MM.1S (cell line): ENCODE data around the gene ARHGAP30.

Experiments used
- DNase-seq: peaks from one replicate; pipeline ENCODE4 v3.0.0-alpha.2; 2015
- H2AFZ ChIP-seq: fragments of 300-600 bp; sonication (generic); 2 replicates; pipeline ENCODE4 v1.6.0; 2016; ENCODE audit warnings: antibody characterized with exemption, low read length
- H3F3A ChIP-seq: fragments of 300-600 bp; sonication (generic); 2 replicates; pipeline ENCODE4 v1.6.1; 2016; ENCODE audit warnings: mild to moderate bottlenecking, antibody characterized with exemption, low read length, moderate library complexity, mixed read lengths; ENCODE audit not compliant: insufficient read depth
- H3K27ac ChIP-seq: fragments of 300-600 bp; sonication (generic); 2 replicates; pipeline ENCODE4 v1.5.1; 2016; ENCODE audit warnings: mild to moderate bottlenecking, low read length
- H3K27me3 ChIP-seq: fragments of 300-600 bp; sonication (generic); replicated peaks from 2 replicates; pipeline ENCODE4 v1.6.0; 2016; ENCODE audit warnings: low read length; ENCODE audit not compliant: insufficient read depth
- H3K36me3 ChIP-seq: fragments of 300-600 bp; sonication (generic); replicated peaks from 2 replicates; pipeline ENCODE4 v1.6.1; 2016; ENCODE audit warnings: mild to moderate bottlenecking, low read length, mixed read lengths; ENCODE audit not compliant: insufficient read depth
- H3K4me1 ChIP-seq: fragments of 300-600 bp; sonication (generic); 2 replicates; pipeline ENCODE4 v1.6.1; 2016; ENCODE audit warnings: low read length, mixed read lengths
- H3K4me2 ChIP-seq: fragments of 300-600 bp; sonication (generic); 2 replicates; pipeline ENCODE4 v1.6.0; 2016; ENCODE audit warnings: low read depth, low read length
- H3K4me3 ChIP-seq: fragments of 300-600 bp; sonication (generic); 2 replicates; pipeline ENCODE4 v1.5.1; 2016; ENCODE audit warnings: low read length, mixed read lengths
- H3K79me2 ChIP-seq: fragments of 300-600 bp; sonication (generic); 2 replicates; pipeline ENCODE4 v1.6.1; 2016; ENCODE audit warnings: mixed run types, low read length, mixed read lengths
- H3K9ac ChIP-seq: fragments of 300-600 bp; sonication (generic); 2 replicates; pipeline ENCODE4 v1.6.1; 2016; ENCODE audit warnings: low read length, mixed read lengths
- H3K9me2 ChIP-seq: fragments of 300-600 bp; sonication (generic); replicated peaks from 2 replicates; pipeline ENCODE4 v1.6.1; 2016; ENCODE audit warnings: mild to moderate bottlenecking, low read length, mixed read lengths; ENCODE audit not compliant: insufficient read depth
- H3K9me3 ChIP-seq: fragments of 300-600 bp; sonication (generic); replicated peaks from 2 replicates; pipeline ENCODE4 v1.6.1; 2016; ENCODE audit warnings: mild to moderate bottlenecking, low read length, mixed read lengths; ENCODE audit not compliant: insufficient read depth
- H4K20me1 ChIP-seq: fragments of 300-600 bp; sonication (generic); 2 replicates; pipeline ENCODE4 v1.6.1; 2016; ENCODE audit warnings: mild to moderate bottlenecking, low read length, moderate library complexity, mixed read lengths; ENCODE audit not compliant: insufficient read depth
- EZH2 ChIP-seq: fragments of 300-600 bp; sonication (generic); optimal IDR thresholded peaks from 2 replicates; pipeline ENCODE3; 2017; ENCODE audit warnings: low read depth, mild to moderate bottlenecking, antibody characterized with exemption, low read length, mixed read lengths
- EZH2phosphoT487 ChIP-seq: fragments of 300-600 bp; sonication (generic); IDR thresholded peaks from 2 replicates; pipeline ENCODE4 v1.6.1; 2018; ENCODE audit warnings: antibody characterized with exemption, low read length
- TF ChIP-seq, protein P1 (sequence below): fragments of 300-600 bp; sonication (generic); IDR thresholded peaks from 2 replicates; pipeline ENCODE4 v1.5.1; 2016; ENCODE audit warnings: antibody characterized with exemption, low read length, mixed read lengths

The ARHGAP30 gene

DNA sequence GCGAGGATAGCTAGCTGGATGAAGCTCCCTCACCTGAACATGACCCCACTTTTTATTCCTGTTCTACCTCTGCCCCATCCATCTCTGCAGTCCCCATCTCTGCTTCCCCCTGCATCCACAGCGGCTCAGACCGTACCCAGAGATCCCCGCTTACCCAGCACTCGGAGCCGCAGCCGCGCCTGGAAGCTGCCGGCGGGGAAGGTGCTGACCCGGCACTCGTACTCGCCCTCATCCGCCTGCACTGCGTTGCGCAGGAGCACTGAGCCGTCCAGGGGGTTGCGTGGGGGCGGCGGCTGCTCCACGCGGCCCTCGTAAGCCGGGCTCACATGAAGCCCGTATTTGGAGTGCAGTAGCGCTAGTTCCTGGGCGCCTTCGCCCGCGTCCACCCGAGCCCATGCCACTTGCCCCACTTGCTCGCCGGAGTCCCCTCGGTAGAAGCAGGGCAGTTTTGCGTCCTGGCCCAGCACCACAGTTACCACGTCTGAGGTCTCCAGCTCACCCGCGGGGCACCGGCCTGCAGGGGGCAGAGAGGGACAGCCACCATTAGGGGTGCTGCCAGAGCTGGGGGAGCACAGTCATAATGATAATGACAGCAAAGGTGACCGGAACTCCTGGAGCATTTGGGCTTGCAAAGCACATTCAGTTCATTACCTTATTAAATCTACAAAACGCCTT lies 9.9 kb upstream of the ARHGAP30 start:
- H3F3A ChIP-seq: no peaks in the 10 kb centered on the region
- no peak for DNase-seq
- H4K20me1 ChIP-seq: no peaks in the 10 kb centered on the region
- H3K9ac ChIP-seq: no peak overlapping the region
- no peak overlapping the region for H2AFZ ChIP-seq
- no peaks in the 10 kb centered on the region for H3K9me3 ChIP-seq
- no peaks in the 10 kb centered on the region for H3K79me2 ChIP-seq
- H3K36me3 ChIP-seq: no peaks in the 10 kb centered on the region
- no peaks in the 10 kb centered on the region for H3K27me3 ChIP-seq
- H3K27ac ChIP-seq: no peak overlapping the region
- H3K9me2 ChIP-seq: no peaks in the 10 kb centered on the region
- no peak overlapping the region for H3K4me3 ChIP-seq
- TF ChIP-seq EZH2phosphoT487 (no peak), EZH2 (no peak)
- TF ChIP-seq, protein P1, sequence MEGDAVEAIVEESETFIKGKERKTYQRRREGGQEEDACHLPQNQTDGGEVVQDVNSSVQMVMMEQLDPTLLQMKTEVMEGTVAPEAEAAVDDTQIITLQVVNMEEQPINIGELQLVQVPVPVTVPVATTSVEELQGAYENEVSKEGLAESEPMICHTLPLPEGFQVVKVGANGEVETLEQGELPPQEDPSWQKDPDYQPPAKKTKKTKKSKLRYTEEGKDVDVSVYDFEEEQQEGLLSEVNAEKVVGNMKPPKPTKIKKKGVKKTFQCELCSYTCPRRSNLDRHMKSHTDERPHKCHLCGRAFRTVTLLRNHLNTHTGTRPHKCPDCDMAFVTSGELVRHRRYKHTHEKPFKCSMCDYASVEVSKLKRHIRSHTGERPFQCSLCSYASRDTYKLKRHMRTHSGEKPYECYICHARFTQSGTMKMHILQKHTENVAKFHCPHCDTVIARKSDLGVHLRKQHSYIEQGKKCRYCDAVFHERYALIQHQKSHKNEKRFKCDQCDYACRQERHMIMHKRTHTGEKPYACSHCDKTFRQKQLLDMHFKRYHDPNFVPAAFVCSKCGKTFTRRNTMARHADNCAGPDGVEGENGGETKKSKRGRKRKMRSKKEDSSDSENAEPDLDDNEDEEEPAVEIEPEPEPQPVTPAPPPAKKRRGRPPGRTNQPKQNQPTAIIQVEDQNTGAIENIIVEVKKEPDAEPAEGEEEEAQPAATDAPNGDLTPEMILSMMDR: peak; percentile 12
- no peak overlapping the region for H3K4me2 ChIP-seq
- H3K4me1 ChIP-seq: no peaks in the 10 kb centered on the region

DNA sequence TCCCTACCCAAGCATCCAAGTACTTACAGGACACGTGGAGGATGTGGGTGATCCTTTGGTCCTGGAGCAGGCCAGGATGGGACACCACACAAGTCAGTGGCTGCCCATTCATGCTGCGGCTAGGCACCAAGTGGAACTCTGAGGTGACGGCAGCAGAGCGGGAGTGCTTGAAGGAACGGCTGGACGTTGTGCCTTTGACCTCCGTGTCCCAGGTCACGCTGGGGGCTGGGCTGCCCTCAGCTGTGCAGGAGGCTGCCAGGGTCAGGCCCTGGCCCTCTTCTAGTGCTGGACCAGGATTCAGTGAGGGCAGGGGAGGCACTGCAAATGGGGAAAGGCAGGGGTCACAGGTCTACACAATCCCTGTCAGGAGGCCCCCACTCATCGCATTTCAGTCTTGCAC lies 7.7 kb upstream of the ARHGAP30 start:
- H3K36me3 ChIP-seq: no peaks in the 10 kb centered on the region
- H3K9ac ChIP-seq: no peak overlapping the region
- no peak overlapping the region for H3K27ac ChIP-seq
- no peak for TF ChIP-seq EZH2
- TF ChIP-seq, protein P1: no peak
- no peak for TF ChIP-seq EZH2phosphoT487
- no peaks in the 10 kb centered on the region for H3K27me3 ChIP-seq
- H3K9me3 ChIP-seq: no peaks in the 10 kb centered on the region
- H3K4me1 ChIP-seq: no peaks in the 10 kb centered on the region
- H3K79me2 ChIP-seq: no peaks in the 10 kb centered on the region
- no peaks in the 10 kb centered on the region for H3F3A ChIP-seq
- no peaks in the 10 kb centered on the region for H4K20me1 ChIP-seq
- H3K4me2 ChIP-seq: no peak overlapping the region
- no peak overlapping the region for H3K4me3 ChIP-seq
- no peak overlapping the region for H2AFZ ChIP-seq
- no peaks in the 10 kb centered on the region for H3K9me2 ChIP-seq
- DNase-seq: no peak

DNA sequence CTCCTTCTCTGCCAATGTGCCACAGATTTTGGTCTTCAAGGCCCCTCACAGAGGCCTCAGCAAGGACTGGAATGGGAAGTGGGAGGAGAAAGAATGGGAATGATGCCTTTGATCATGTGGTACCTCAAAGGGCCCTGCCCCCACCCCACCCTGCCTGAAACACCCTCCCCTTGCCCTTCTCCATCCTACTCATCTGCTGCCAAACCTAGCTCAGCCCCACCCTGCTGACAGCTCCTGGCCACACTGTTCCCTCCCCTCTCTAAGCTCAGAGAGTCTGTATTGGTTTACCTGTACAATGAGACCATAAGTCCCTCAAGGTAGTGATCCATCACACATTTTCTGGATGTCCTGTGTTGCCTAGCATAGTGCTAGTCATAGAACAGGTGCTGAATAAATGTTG lies 6.7 kb upstream of the ARHGAP30 start:
- H3K27me3 ChIP-seq: no peaks in the 10 kb centered on the region
- no peak overlapping the region for H3K27ac ChIP-seq
- no peak overlapping the region for H3K4me3 ChIP-seq
- H4K20me1 ChIP-seq: no peaks in the 10 kb centered on the region
- no peaks in the 10 kb centered on the region for H3K9me3 ChIP-seq
- H3K9ac ChIP-seq: no peak overlapping the region
- peaks cover under 1% of the 10 kb centered on the region; the same call in 1 of the 2 replicates for H3K4me1 ChIP-seq
- no peaks in the 10 kb centered on the region for H3K36me3 ChIP-seq
- no peaks in the 10 kb centered on the region for H3K9me2 ChIP-seq
- no peaks in the 10 kb centered on the region for H3F3A ChIP-seq
- H3K4me2 ChIP-seq: no peak overlapping the region
- DNase-seq: no peak
- H2AFZ ChIP-seq: no peak overlapping the region
- H3K79me2 ChIP-seq: no peaks in the 10 kb centered on the region
- TF ChIP-seq EZH2 (no peak), EZH2phosphoT487 (no peak)
- TF ChIP-seq, protein P1: no peak
